GM19452 (cell line): ENCODE measurements around the gene PHF5A.
"Not testable (repeated sequence)": the region's sequence is repeated elsewhere in the genome, so short reads cannot be mapped to it uniquely, and the experiment has no call there.

Experiments used
- ATAC-seq: cut with Tn5 transposase; IDR thresholded peaks from one replicate; pipeline ENCODE4 v1.9.1; 2021; ENCODE audit not compliant: unreplicated experiment

The PHF5A gene

GRCh38 chr22:41488076-41488475 lies 19.6 kb upstream of the PHF5A start:
- no peak for ATAC-seq

GRCh38 chr22:41487037-41487935 lies 18.8 kb upstream of the PHF5A start:
- ATAC-seq: no peak

- ATAC-seq: no peak
Observed at GRCh38 chr22:41485033-41485432, 16.5 kb upstream of the PHF5A start.

DNA sequence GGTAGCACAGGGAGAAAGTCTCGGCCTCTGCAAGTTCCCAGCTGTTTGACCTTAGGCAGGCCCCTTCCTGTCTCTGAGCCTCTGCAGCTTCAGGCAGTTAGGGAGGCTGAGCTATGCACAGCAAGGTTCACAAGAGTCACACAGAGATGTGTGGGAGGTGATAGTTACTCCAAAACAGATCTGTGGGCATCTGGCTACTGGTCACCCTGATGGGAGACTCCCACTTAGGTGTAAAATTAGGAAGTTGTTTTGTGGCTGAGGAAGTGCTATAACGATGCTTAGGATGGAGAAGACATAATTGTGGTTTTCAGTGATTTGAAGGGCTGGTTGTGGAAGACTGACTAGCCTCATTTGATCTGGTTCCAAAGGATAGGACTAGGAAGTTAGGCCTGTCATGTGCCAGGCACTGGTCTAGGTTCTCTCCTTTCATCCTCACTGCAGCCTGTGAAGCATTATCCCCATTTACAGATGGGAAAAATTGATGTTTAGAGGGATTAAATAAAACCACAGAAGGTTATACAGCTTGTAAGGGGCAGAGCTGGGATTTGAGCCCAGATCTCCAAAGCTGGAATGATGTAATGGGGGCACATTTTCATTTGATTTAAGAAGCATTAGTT lies 13.9 kb upstream of the PHF5A start:
- ATAC-seq: no peak

- no peak for ATAC-seq
Observed at GRCh38 chr22:41481925-41482318, 13.4 kb upstream of the PHF5A start.

DNA sequence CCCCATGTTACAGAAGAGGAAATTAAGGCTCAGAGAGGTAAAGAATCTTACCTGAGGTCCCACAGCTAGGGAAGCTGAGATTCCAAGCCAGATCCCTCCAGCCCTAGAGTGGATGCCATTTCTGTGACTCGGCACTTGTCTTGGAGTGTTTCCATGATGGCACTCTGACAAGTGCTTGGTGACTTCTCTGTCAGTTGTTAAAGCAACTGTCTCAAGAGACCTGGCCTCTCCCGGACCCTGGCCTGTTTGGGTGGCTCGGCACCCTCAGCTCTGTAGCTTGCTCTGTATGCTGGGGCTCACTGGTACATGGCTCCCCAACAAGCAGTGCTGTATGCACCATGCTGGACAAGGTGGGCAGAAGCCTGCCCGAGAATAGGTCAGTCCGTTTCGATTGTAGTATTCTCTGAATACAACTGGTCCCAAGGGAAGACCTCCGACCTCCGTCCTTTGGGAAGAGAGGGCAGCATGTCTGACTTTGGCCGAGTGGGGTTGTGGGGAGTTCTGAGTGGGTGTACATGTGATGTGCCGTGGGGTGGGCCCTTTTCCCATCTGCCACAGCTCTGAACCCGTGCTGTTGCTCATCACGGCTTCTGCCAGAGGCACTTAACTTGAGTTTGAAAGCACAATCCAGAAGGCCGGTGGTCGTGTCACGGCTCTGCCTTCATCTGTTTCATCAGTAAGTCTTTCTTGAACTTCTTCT lies 12.8 kb upstream of the PHF5A start:
- no peak for ATAC-seq

GRCh38 chr22:41480397-41480735 lies 11.9 kb upstream of the PHF5A start:
- no peak for ATAC-seq

DNA sequence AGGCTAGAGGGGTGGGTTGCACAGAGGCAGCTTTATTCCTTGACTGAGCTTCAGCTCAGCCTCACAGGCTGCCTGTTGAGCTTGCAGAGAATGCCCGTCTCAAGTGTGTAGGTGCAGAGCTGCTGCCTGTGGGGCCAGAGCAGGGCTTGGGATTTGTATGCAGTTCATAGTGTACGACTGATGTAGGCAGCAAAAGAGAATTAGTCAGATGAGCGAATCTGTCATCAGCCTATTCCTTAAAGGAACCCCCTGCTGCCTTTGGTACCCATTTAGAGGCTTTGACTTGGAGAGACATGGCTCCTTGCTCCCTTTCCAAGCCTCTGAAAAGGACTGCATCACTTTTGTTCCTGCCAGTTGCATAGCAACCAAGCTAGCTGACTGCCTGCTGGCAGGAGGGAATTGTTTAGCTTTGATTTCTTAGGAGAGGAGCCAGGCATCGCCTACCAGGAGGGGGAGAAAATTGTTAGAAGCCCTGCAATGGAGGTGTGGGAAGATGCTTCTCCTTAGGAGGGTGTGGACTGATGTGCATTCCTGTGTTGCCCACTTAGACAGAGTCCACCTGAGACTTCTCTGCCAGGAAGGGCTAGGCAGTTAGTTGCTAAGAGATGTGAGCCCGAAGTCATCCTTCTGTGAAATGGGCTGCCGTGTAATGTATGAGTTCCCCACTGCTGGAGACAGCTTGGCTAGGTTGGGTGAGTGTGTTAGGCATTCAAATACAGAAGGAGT lies 11.3 kb upstream of the PHF5A start:
- no peak for ATAC-seq

- no peak for ATAC-seq
Observed at GRCh38 chr22:41478891-41479521, 10.5 kb upstream of the PHF5A start.

GRCh38 chr22:41478473-41478872 lies 10.0 kb upstream of the PHF5A start:
- no peak for ATAC-seq

DNA sequence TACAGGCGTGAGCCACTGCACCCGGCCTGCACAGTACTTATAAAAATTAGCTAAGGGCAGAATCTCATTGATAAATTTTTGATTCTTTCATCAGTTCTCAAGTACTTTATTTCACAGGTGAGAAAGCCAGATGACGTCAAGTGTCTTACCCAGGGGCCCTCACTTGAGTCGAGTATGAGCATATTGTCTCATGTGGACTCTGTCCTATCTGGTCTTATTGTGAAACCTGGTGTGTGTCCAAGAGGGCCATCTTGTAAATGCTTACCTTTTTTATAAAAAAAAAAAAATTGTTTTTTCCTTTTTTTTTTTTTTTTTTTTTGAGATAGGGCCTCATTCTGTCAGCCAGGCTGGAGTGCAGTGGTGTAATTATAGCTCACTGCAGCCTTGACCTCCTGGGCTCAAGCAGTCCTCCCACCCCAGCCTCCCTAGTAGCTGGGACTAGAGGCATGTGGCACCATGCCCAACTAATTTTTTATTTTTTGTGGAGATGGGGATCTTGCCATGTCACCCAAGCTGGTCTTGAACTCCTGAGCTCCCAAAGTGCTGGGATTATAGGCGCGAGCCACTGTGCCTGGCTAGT lies 6.5 kb upstream of the PHF5A start:
- ATAC-seq: no peak

DNA sequence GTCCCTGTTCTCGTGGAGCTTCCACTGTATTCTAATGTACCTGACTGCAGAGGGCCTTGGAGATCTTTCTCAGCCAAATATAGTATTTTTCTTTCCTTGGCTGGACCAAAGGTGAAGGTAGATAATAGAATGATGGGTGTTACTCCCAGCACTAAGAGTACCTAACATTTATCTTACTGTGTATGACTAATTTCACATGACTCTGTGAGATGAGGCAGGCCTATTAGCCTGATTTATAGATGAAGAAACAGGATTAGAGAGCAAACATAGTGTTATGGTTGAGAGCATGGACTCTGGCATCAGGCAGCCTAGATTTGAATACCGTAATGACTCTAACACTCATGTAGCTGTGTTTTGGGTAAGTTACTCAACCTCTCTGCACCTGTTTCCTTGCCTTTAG lies 3.1 kb upstream of the PHF5A start:
- ATAC-seq: no peak

DNA sequence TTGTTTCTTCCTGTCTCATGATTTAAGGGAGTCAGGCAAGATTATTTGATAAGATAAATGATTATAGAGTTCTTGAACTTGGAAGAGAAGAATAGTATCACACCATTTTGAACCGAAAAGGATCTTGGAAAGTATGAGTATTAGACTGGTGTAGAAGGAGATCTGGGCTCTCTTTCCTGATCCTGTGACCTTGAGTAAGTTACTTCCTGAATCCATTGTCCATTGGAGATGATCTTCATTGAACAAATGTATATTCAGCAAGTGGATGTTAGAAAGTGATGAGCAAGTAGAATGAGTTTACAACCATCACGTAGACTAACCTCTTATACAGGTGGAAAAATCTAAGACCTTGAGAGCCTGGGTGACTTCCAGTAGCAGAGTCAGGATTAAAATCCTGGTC lies 2.4 kb upstream of the PHF5A start:
- no peak for ATAC-seq

DNA sequence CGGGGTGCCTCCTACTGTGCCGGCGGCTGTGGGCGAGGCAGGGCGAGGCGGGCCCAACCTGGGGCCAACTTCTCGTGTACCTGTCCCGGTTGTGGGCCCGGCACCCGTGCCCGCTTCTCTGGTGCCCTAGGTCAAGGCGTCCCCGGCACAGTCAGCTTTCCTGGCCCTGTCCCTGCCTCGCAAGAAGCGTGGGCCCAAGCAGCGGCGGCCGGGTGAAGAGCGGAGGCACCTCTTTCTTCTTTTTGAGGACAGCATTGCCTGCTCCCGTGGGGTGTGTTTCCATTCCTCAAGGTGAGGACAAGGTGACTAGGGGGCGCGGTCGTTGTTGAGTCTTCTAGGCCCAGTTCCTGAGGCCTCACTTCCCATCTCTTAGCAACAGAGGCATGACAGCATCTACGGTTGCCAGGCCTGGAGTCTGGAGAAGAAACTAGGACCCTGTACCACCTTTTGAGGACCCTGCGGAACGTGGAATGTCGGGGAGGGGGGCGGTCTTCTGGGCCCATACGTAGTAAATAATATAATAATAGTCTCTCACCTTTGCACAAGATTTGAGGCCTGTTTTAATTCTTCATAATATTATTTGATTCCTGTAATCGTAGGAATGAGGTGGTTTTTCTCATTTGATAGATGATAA lies 843 bp upstream of the PHF5A start:
- ATAC-seq: peak; percentile 20

DNA sequence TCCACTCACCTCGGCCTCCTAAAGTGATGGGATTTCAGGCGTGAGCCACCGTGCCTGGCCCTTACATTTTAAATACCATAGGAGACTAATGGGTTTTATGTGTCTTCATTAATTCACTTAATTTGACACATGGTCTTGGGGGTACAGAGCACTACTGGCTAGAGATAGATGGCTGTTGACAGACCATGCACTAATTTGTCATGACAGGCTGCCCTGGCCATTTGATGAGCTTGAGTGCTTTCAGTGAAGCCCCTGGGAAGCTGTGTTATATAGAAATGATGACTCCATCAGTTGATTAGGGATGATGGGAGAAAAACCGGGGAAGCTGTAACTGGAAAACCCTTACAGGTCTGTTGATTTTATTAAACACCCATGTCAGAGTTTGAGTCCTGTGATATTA lies 6.6 kb downstream of the PHF5A start:
- no peak for ATAC-seq

DNA sequence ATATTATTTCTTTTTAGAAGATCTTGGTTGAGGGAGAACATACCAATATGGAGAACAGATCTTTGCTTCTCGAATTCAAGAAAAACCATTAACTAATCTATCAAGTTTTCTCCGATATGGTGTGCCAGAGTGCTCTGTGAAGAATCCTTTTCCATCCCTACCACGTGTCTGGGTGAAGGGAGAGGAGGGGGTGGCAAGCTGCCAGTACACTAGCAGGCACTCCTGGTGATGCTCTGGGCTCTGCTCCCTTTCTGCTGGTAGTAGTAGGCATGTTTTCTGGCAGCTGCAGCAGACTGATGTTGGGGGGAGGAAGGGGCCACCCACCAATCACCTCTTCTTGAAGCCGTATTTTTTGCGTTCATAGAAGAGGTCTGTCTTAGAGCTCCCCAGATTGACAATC lies 8.4 kb downstream of the PHF5A start:
- ATAC-seq: not testable (repeated sequence)

DNA sequence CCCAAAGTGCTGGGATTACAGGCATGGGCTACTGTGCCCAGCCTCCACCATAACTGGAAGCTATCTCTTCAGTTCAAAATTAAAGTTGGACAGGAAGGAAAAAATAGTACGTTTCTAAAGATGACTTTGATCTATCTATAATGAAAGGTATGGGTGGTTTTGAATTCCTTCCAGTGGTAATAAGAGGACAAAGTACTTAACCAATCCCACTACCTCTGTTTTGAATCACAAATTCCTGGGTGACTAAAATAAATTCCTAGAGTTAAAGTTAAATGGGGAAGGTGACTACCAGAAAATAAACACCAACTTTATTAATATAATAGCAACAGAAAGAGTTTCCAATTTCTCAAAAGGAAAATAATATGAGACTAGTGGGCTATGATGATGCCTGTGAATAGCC lies 9.1 kb downstream of the PHF5A start:
- no peak for ATAC-seq

GRCh38 chr22:41458161-41458728 lies 10.2 kb downstream of the PHF5A start:
- no peak for ATAC-seq

GRCh38 chr22:41448189-41448808 lies 20.2 kb downstream of the PHF5A start:
- ATAC-seq: peak; percentile 50
